Measurements from ENCODE around the gene THOC2.
A peak's percentile ranks its signal among the peaks of the same experiment; 100 is the strongest.
"Not testable (repeated sequence)": the region's sequence is repeated elsewhere in the genome, so short reads cannot be mapped to it uniquely, and the experiment has no call there.

Gene THOC2

GRCh38 chrX:123739474-123739873 is 6.6 kb upstream of the THOC2 start:
- CTCF ChIA-PET: no interaction called here
- POLR2A ChIA-PET: no interaction called here
- TF ChIP-seq LEF1 (IDR thresholded peaks at IDR 0.05; ENCODE audit: borderline replicate concordance) (no peak), FOXA1 (IDR thresholded peaks at IDR 0.05) (no peak), ZNF384 (IDR thresholded peaks at IDR 0.05) (no peak)
- DNase-seq (ENCODE audit: extremely low spot score): no peak

- no peak for TF ChIP-seq TARDBP (IDR thresholded peaks at IDR 0.05)
- TF ChIP-seq PKNOX1 (IDR thresholded peaks at IDR 0.05): no peak
- TF ChIP-seq BHLHE40 (IDR thresholded peaks at IDR 0.05; ENCODE audit: borderline replicate concordance): no peak
- no peak for TF ChIP-seq ELF4 (IDR thresholded peaks at IDR 0.05)
- no peak for TF ChIP-seq SUZ12 (IDR thresholded peaks at IDR 0.05)
- no peak for TF ChIP-seq SP1 (IDR thresholded peaks at IDR 0.05)
- no peak for TF ChIP-seq NFRKB (IDR thresholded peaks at IDR 0.05)
- TF ChIP-seq ARNT (IDR thresholded peaks at IDR 0.05): no peak
- no peak for TF ChIP-seq ZNF384 (IDR thresholded peaks at IDR 0.05)
- TF ChIP-seq HDGF (IDR thresholded peaks at IDR 0.05; ENCODE audit: borderline replicate concordance): no peak
- TF ChIP-seq L3MBTL2 (conservative IDR thresholded peaks at IDR 0.05): no peak
- TF ChIP-seq LEF1 (IDR thresholded peaks at IDR 0.05; ENCODE audit: borderline replicate concordance): no peak
- no peak for TF ChIP-seq CTBP1 (IDR thresholded peaks at IDR 0.05; ENCODE audit: borderline replicate concordance)
- no peak for TF ChIP-seq FOXA1 (IDR thresholded peaks at IDR 0.05)
- no peak for TF ChIP-seq FOXK2 (IDR thresholded peaks at IDR 0.05)
- TF ChIP-seq FOXM1 (IDR thresholded peaks at IDR 0.05; ENCODE audit: borderline replicate concordance): no peak
- no peak for DNase-seq (ENCODE audit: extremely low spot score)
- CTCF ChIA-PET: interaction anchor here (0.7 kb wide), 1 partner anchor 70 kb away, joined by 4 read pairs; no protein-coding TSS in a partner anchor
- POLR2A ChIA-PET: no interaction called here
Measured at GRCh38 chrX:123738378-123738940, 5.6 kb upstream of the THOC2 start.

- CTCF ChIA-PET: no interaction called here
- TF ChIP-seq FOXA1 (IDR thresholded peaks at IDR 0.05) (no peak), NFRKB (IDR thresholded peaks at IDR 0.05) (no peak), PKNOX1 (IDR thresholded peaks at IDR 0.05) (no peak), BHLHE40 (IDR thresholded peaks at IDR 0.05; ENCODE audit: borderline replicate concordance) (no peak), CTBP1 (IDR thresholded peaks at IDR 0.05; ENCODE audit: borderline replicate concordance) (no peak), TARDBP (IDR thresholded peaks at IDR 0.05) (no peak), FOXM1 (IDR thresholded peaks at IDR 0.05; ENCODE audit: borderline replicate concordance) (no peak), ARNT (IDR thresholded peaks at IDR 0.05) (no peak), ZNF384 (IDR thresholded peaks at IDR 0.05) (no peak), LEF1 (IDR thresholded peaks at IDR 0.05; ENCODE audit: borderline replicate concordance) (no peak), SP1 (IDR thresholded peaks at IDR 0.05) (no peak), FOXK2 (IDR thresholded peaks at IDR 0.05) (no peak), HDGF (IDR thresholded peaks at IDR 0.05; ENCODE audit: borderline replicate concordance) (no peak), L3MBTL2 (conservative IDR thresholded peaks at IDR 0.05) (no peak), SUZ12 (IDR thresholded peaks at IDR 0.05) (no peak)
- POLR2A ChIA-PET: interaction anchor here (0.6 to 1.2 kb wide), 2 partner anchors 59 to 124 kb away, joined by 3 read pairs; no protein-coding TSS in a partner anchor
Measured at GRCh38 chrX:123736333-123736921, 3.6 kb upstream of the THOC2 start.

GRCh38 chrX:123735137-123735536 is 2.3 kb upstream of the THOC2 start:
- POLR2A ChIA-PET; DNase-seq (ENCODE audit: extremely low spot score); CTCF ChIA-PET: not testable (repeated sequence)

More at GRCh38 chrX:123736333-123736921, 3.6 kb upstream of the THOC2 start:
- no peak for DNase-seq (ENCODE audit: extremely low spot score)

GRCh38 chrX:123734079-123734478 is 1.2 kb upstream of the THOC2 start:
- POLR2A ChIA-PET; DNase-seq (ENCODE audit: extremely low spot score); CTCF ChIA-PET: not testable (repeated sequence)

- DNase-seq (ENCODE audit: extremely low spot score): peak; percentile 26
- TF ChIP-seq SP1 (IDR thresholded peaks at IDR 0.05): no peak
- TF ChIP-seq FOXM1 (IDR thresholded peaks at IDR 0.05; ENCODE audit: borderline replicate concordance): no peak
- TF ChIP-seq L3MBTL2 (conservative IDR thresholded peaks at IDR 0.05): no peak; the same call in 1 of the 2 replicates
- no peak for TF ChIP-seq FOXA1 (IDR thresholded peaks at IDR 0.05)
- TF ChIP-seq NFRKB (IDR thresholded peaks at IDR 0.05): no peak
- no peak for TF ChIP-seq FOXK2 (IDR thresholded peaks at IDR 0.05)
- no peak for TF ChIP-seq PKNOX1 (IDR thresholded peaks at IDR 0.05)
- TF ChIP-seq ELF4 (IDR thresholded peaks at IDR 0.05): no peak
- no peak for TF ChIP-seq BHLHE40 (IDR thresholded peaks at IDR 0.05; ENCODE audit: borderline replicate concordance)
- ChIA-PET CTCF (interaction anchor here (0.9 to 1.6 kb wide), 2 partner anchors 45 to 308 kb away, joined by 3 to 4 read pairs; no protein-coding TSS in a partner anchor), POLR2A (interaction anchor here (0.8 to 2.1 kb wide), 7 partner anchors 11 to 75 kb away, joined by 3 to 10 read pairs (median 3); no protein-coding TSS in a partner anchor)
Measured at GRCh38 chrX:123731987-123732669, 724 bp downstream of the THOC2 start.

Measured in HEK293T (cell line).